HepG2 (cell line): Measurements from ENCODE around the gene FZD7. TPM values are rescaled to one million over a fixed set of nuclear protein-coding genes. Genes with fewer than 3 reads are reported as not detected.
A peak's percentile ranks its signal among the peaks of the same experiment; 100 is the strongest.

Source experiments
- ARID3A ChIP-seq: IDR thresholded peaks from 2 replicates; pipeline ENCODE4 v1.6.1; 2012; ENCODE audit warnings: low read depth, low read length, improper control_type of control experiment
- BATF2 ChIP-seq: sonication (generic); formaldehyde crosslinking; IDR thresholded peaks from 2 replicates; pipeline ENCODE4 v1.8.0; 2022; ENCODE audit warnings: mild to moderate bottlenecking, missing genetic modification reagents, moderate library complexity
- JDP2 ChIP-seq: sonication (generic); formaldehyde crosslinking; IDR thresholded peaks from 2 replicates; pipeline ENCODE4 v1.8.1; 2022; ENCODE audit warnings: missing genetic modification reagents, borderline replicate concordance
- KLF15 ChIP-seq: sonication (generic); formaldehyde crosslinking; IDR thresholded peaks from 2 replicates; pipeline ENCODE4 v1.8.1; 2023; ENCODE audit warnings: borderline replicate concordance, mild to moderate bottlenecking, inconsistent platforms, missing genetic modification reagents, mixed read lengths
- NFIC ChIP-seq: IDR thresholded peaks from 2 replicates; pipeline ENCODE4 v1.6.1; 2012; ENCODE audit warnings: mild to moderate bottlenecking, low read length, inconsistent platforms
- SOX6 ChIP-seq, 2 experiments: fragments of 450-650 bp in 1 of 2; sonication (generic) in 1 of 2; formaldehyde crosslinking in 1 of 2; IDR thresholded peaks; 2 replicates each; pipeline versions ENCODE4 v1.4.0 to v1.6.1; 2017 to 2020; ENCODE audit warnings: antibody characterized with exemption in 1 of 2, mild to moderate bottlenecking in 1 of 2, missing genetic modification reagents in 1 of 2
- SRSF9 ChIP-seq: fragments of 200-400 bp; formaldehyde crosslinking; IDR thresholded peaks from 2 replicates; pipeline ENCODE4 v1.6.1; 2018; ENCODE audit warnings: borderline replicate concordance, mild to moderate bottlenecking, low read depth, low read length; ENCODE audit not compliant: insufficient read depth, poor library complexity, severe bottlenecking
- ZBTB20 ChIP-seq: sonication (generic); formaldehyde crosslinking; IDR thresholded peaks from 2 replicates; pipeline ENCODE4 v1.8.1; 2023; ENCODE audit warnings: missing genetic modification reagents, low read depth, mild to moderate bottlenecking, borderline replicate concordance
- ZBTB34 ChIP-seq: sonication (generic); formaldehyde crosslinking; IDR thresholded peaks from 2 replicates; pipeline ENCODE4 v1.8.0; 2022; ENCODE audit warnings: mild to moderate bottlenecking, missing genetic modification reagents
- ZBTB7B ChIP-seq: sonication (generic); formaldehyde crosslinking; IDR thresholded peaks from 2 replicates; pipeline ENCODE4 v1.4.0; 2020; ENCODE audit warnings: missing genetic modification reagents
- ZMYM3 ChIP-seq: sonication (generic); formaldehyde crosslinking; IDR thresholded peaks from 2 replicates; pipeline ENCODE4 v1.5.1; 2020; ENCODE audit warnings: mild to moderate bottlenecking, missing genetic modification reagents
- ZNF251 ChIP-seq: sonication (generic); formaldehyde crosslinking; IDR thresholded peaks from 2 replicates; pipeline ENCODE4 v1.9.0; 2021; ENCODE audit warnings: mild to moderate bottlenecking, missing genetic modification reagents
- ZNF407 ChIP-seq: sonication (generic); formaldehyde crosslinking; IDR thresholded peaks from one replicate; pipeline ENCODE4 v1.5.1; 2020; ENCODE audit warnings: mild to moderate bottlenecking, missing genetic modification reagents; ENCODE audit errors: not compliant biosample characterization
- ZNF546 ChIP-seq: sonication (generic); formaldehyde crosslinking; conservative IDR thresholded peaks from 2 replicates; pipeline ENCODE4 v1.8.1; 2023; ENCODE audit warnings: mild to moderate bottlenecking, missing genetic modification reagents
- ZNF619 ChIP-seq: sonication (generic); formaldehyde crosslinking; IDR thresholded peaks from 2 replicates; pipeline ENCODE4 v1.4.0; 2020; ENCODE audit warnings: mild to moderate bottlenecking, missing genetic modification reagents
- ZNF780A ChIP-seq: sonication (generic); formaldehyde crosslinking; IDR thresholded peaks from 2 replicates; pipeline ENCODE4 v1.8.0; 2022; ENCODE audit warnings: mild to moderate bottlenecking, missing genetic modification reagents, moderate library complexity
- polyA plus RNA-seq, 8 experiments: library from polyadenylated mRNA; depleted of rRNA in 3 of 8; stranded (reverse) in 7 of 8; unstranded in 1 of 8; fragments of >200 nt; fragmentation: Illumina TruSeq in 4 of 8; extraction: Trizol in 4 of 8; gene quantifications; 2 replicates each; pipeline versions ENCODE4 v1.2.1 to v1.2.3, GENCODE V29; 2011 to 2016; ENCODE audit warnings: low read depth in 4 of 8, missing spikeins in 1 of 8, mixed read lengths in 1 of 8; ENCODE audit not compliant: insufficient read depth in 1 of 8
- total RNA-seq, 5 experiments: library from RNA; depleted of rRNA; stranded (reverse); fragments of >200 nt; fragmentation: Illumina TruSeq; extraction: Trizol; gene quantifications; 2 replicates each; pipeline ENCODE4 v1.2.3, GENCODE V29; 2016; ENCODE audit warnings: low read depth in 1 of 5

Gene FZD7
- total and polyA plus RNA-seq, 2 of the 13 experiments (the other 11 are each of a cell fraction or from before 2014, with no cell fraction given): 0.13 to 0.38 TPM

GRCh38 chr2:202033317-202034248 lies at the start of gene FZD7 (continued):
- no peak for TF ChIP-seq ARID3A
- no peak for TF ChIP-seq ZNF780A
- no peak for TF ChIP-seq ZNF251
- TF ChIP-seq ZNF619 (CRISPR knock-in tag): no peak
- no peak for TF ChIP-seq ZBTB34
- TF ChIP-seq ZNF546 (CRISPR knock-in tag): no peak
- TF ChIP-seq ZNF407 (CRISPR knock-in tag): no peak
- TF ChIP-seq NFIC: no peak
- no peak for TF ChIP-seq KLF15
- TF ChIP-seq ZMYM3 (CRISPR knock-in tag): no peak
- TF ChIP-seq JDP2 (CRISPR knock-in tag): no peak
- no peak for TF ChIP-seq SOX6 (IDR thresholded peaks at IDR 0.05)
- no peak for TF ChIP-seq SOX6 (CRISPR knock-in tag; IDR thresholded peaks at IDR 0.05)
- no peak for TF ChIP-seq SRSF9
- no peak for TF ChIP-seq BATF2
- TF ChIP-seq ZBTB20 (CRISPR knock-in tag): no peak
- peak; percentile 25; the same call in 1 of the 2 replicates for TF ChIP-seq ZBTB7B (CRISPR knock-in tag)
